ENCODE measurements around the gene RAB19.

RAB19 gene

GRCh38 chr7:140403878-140404564, at the start of gene RAB19:
RAB19 (plus strand) TSS chr7:140404058; CDS start chr7:140407647, 3,589 bp downstream.
- DNase-seq (ENCODE audit: low read depth): no peak

- DNase-seq (ENCODE audit: low read depth): no peak
Observed at GRCh38 chr7:140358024-140358411, 45.8 kb upstream of the RAB19 start.

GRCh38 chr7:140358412-140359051, 45.3 kb upstream of the RAB19 start:
- DNase-seq (ENCODE audit: low read depth): no peak

- no peak for DNase-seq (ENCODE audit: low read depth)
Observed at GRCh38 chr7:140360697-140361229, 43.1 kb upstream of the RAB19 start.

GRCh38 chr7:140364819-140365218, 39.0 kb upstream of the RAB19 start:
- no peak for DNase-seq (ENCODE audit: low read depth)

GRCh38 chr7:140367528-140367927, 36.3 kb upstream of the RAB19 start:
- no peak for DNase-seq (ENCODE audit: low read depth)

GRCh38 chr7:140369294-140369693, 34.6 kb upstream of the RAB19 start:
- no peak for DNase-seq (ENCODE audit: low read depth)

- no peak for DNase-seq (ENCODE audit: low read depth)
Observed at GRCh38 chr7:140375323-140375722, 28.5 kb upstream of the RAB19 start.

GRCh38 chr7:140375892-140376730, 27.7 kb upstream of the RAB19 start:
- DNase-seq (ENCODE audit: low read depth): no peak

GRCh38 chr7:140383954-140384713, 19.7 kb upstream of the RAB19 start:
- no peak for DNase-seq (ENCODE audit: low read depth)

GRCh38 chr7:140384894-140385545, 18.8 kb upstream of the RAB19 start:
- no peak for DNase-seq (ENCODE audit: low read depth)

- no peak for DNase-seq (ENCODE audit: low read depth)
Observed at GRCh38 chr7:140389445-140389844, 14.4 kb upstream of the RAB19 start.

- DNase-seq (ENCODE audit: low read depth): no peak
Observed at GRCh38 chr7:140390034-140390433, 13.8 kb upstream of the RAB19 start.

GRCh38 chr7:140390466-140391190, 13.2 kb upstream of the RAB19 start:
- no peak for DNase-seq (ENCODE audit: low read depth)

- DNase-seq (ENCODE audit: low read depth): no peak
Observed at GRCh38 chr7:140391634-140392033, 12.2 kb upstream of the RAB19 start.

GRCh38 chr7:140393756-140394306, 10.0 kb upstream of the RAB19 start:
- no peak for DNase-seq (ENCODE audit: low read depth)

GRCh38 chr7:140397784-140398750, 5.8 kb upstream of the RAB19 start, which contains the start of gene SLC37A3:
SLC37A3 (minus strand) TSS chr7:140398530; CDS start chr7:140382526, 16,004 bp downstream.
- DNase-seq (ENCODE audit: low read depth): peak; percentile 20

- DNase-seq (ENCODE audit: low read depth): no peak
Observed at GRCh38 chr7:140398821-140399220, 5.0 kb upstream of the RAB19 start.

- DNase-seq (ENCODE audit: low read depth): no peak
Observed at GRCh38 chr7:140400381-140400780, 3.5 kb upstream of the RAB19 start.

All from HS-27A (cell line).